Fibroblast of lung (primary cell): Measurements from ENCODE around the gene MAML3.

Source experiments
- CTCF ChIP-seq, 2 donors: IDR thresholded peaks in 1 of 2; conservative IDR thresholded peaks in 1 of 2; 1 replicate in 1 of 2; 2 replicates in 1 of 2; pipeline ENCODE4 v1.5.1; 2011 to 2012; ENCODE audit warnings: low read length in 2 of 2, control low read depth in 1 of 2, inconsistent platforms in 1 of 2, low read depth in 1 of 2, mild to moderate bottlenecking in 1 of 2
- EZH2 ChIP-seq: IDR thresholded peaks from 2 replicates; pipeline ENCODE4 v1.5.1; 2012; ENCODE audit warnings: low read length, control low read depth, mild to moderate bottlenecking; ENCODE audit errors: missing control alignments

GRCh38 chr4:140126261-140126660 lies 27.7 kb downstream of the MAML3 start:
- TF ChIP-seq CTCF (conservative IDR thresholded peaks at IDR 0.05 in 1 of 2, IDR thresholded peaks at IDR 0.05 in 1 of 2; ENCODE audit: low read depth in 1 of 2, low read length in 2 of 2) (no peak), EZH2 (no peak)
